Panc1 (cell line): ENCODE results near the gene SMOC2. TPM values are rescaled to one million over a fixed set of nuclear protein-coding genes. Genes with fewer than 3 reads are reported as not detected.

Source experiments
- ATAC-seq: fragments of 200-7000 bp; cut with Tn5 transposase; 2 replicates; pipeline ENCODE4 v1.9.1; 2020; ENCODE audit warnings: mild to moderate bottlenecking, moderate library complexity
- BruUV-seq: library from RNA; stranded (reverse); fragments of 400-500 nt; replicated peaks from 2 replicates; lab custom pipeline; 2021; lab: Mats Ljungman, UMichigan
- CTCF ChIA-PET: fragments of 300-600 bp; sonication (Branson Sonifier 250); formaldehyde crosslinking; loops from one replicate; lab custom pipeline; 2022; ENCODE audit warnings: antibody characterized with exemption; lab: Charles Lee
- POLR2A ChIA-PET: fragments of 300-600 bp; sonication (Branson Sonifier 250); formaldehyde crosslinking; loops from one replicate; lab custom pipeline; 2022; ENCODE audit warnings: antibody characterized with exemption; lab: Charles Lee
- DNase-seq: peaks from one replicate; pipeline ENCODE4 v3.0.0-alpha.2; 2010; ENCODE audit warnings: low read depth, low spot score
- H3K27ac ChIP-seq: 2 replicates; pipeline ENCODE4 v1.5.1; 2011; ENCODE audit warnings: mild to moderate bottlenecking, low read length, inconsistent platforms
- H3K27me3 ChIP-seq: fragments of 200-500 bp; sonication (Bioruptor generic); 2 replicates; pipeline ENCODE4 v1.6.0; 2014; ENCODE audit warnings: low read length, inconsistent platforms; ENCODE audit not compliant: control insufficient read depth, insufficient read depth
- H3K36me3 ChIP-seq: fragments of 200-500 bp; sonication (Bioruptor generic); 2 replicates; pipeline ENCODE4 v1.5.1; 2014; ENCODE audit warnings: inconsistent platforms, mild to moderate bottlenecking, low read length, moderate library complexity; ENCODE audit not compliant: control insufficient read depth, insufficient read depth
- H3K4me1 ChIP-seq: 2 replicates; pipeline ENCODE4 v1.5.1; 2011; ENCODE audit warnings: inconsistent platforms, mild to moderate bottlenecking, low read length, moderate library complexity; ENCODE audit not compliant: control insufficient read depth, insufficient read depth
- H3K4me3 ChIP-seq, 2 experiments: 2 replicates each; pipeline ENCODE4 v1.5.1; 2011 to 2012; ENCODE audit warnings: low read depth in 2 of 2, low read length in 2 of 2, mild to moderate bottlenecking in 2 of 2, inconsistent platforms in 1 of 2, moderate library complexity in 1 of 2
- H3K9me3 ChIP-seq: fragments of 200-500 bp; sonication (Bioruptor generic); 2 replicates; pipeline ENCODE4 v1.5.1; 2014; ENCODE audit warnings: low read depth, mild to moderate bottlenecking, inconsistent platforms, low read length, moderate library complexity; ENCODE audit not compliant: control insufficient read depth, insufficient read depth
- CTCF ChIP-seq: fragments of 450-650 bp; IDR thresholded peaks from 2 replicates; pipeline ENCODE4 v1.5.1; 2017; ENCODE audit warnings: mild to moderate bottlenecking
- POLR2AphosphoS5 ChIP-seq: IDR thresholded peaks from 2 replicates; pipeline ENCODE4 v1.6.1; 2012; ENCODE audit warnings: mild to moderate bottlenecking, low read depth, low read length, moderate library complexity
- REST ChIP-seq, 2 experiments: IDR thresholded peaks; 2 replicates each; pipeline ENCODE4 v1.6.1; 2011 to 2012; ENCODE audit warnings: low read depth in 2 of 2, control low read depth in 1 of 2, low read length in 1 of 2, mild to moderate bottlenecking in 1 of 2, moderate library complexity in 1 of 2; ENCODE audit not compliant: insufficient read depth in 1 of 2
- SIN3A ChIP-seq: IDR thresholded peaks from 2 replicates; pipeline ENCODE4 v1.6.1; 2012; ENCODE audit warnings: low read depth, mild to moderate bottlenecking, low read length, moderate library complexity, borderline replicate concordance; ENCODE audit not compliant: insufficient read depth
- TCF7L2 ChIP-seq: IDR thresholded peaks from 2 replicates; pipeline ENCODE4 v1.6.1; 2011; ENCODE audit warnings: mild to moderate bottlenecking, low read depth, low read length, inconsistent platforms
- in situ Hi-C: cut with HindIII; loops from 2 replicates; pipeline ENCODE4 v1.10.0; 2016; ENCODE audit warnings: low sequenced_read_pairs, low pct_unique_long_range_greater_than_20kb
- intact Hi-C: fragments of 100-400 bp; cut with micrococcal nuclease; formaldehyde crosslinking; loops from one replicate; pipeline ENCODE4 v1.10.0; 2022; ENCODE audit not compliant: unreplicated experiment
- total RNA-seq: library from RNA; stranded (reverse); gene quantifications from one replicate; pipeline ENCODE4 v1.2.1, GENCODE V29; 2021; ENCODE audit not compliant: unreplicated experiment

SMOC2 gene
- total RNA-seq, 1 experiment from 2014 or later = 0.13 TPM

GRCh38 chr6:168601111-168601510 is 160.1 kb downstream of the SMOC2 start:
- ChIA-PET CTCF (no interaction called here), POLR2A (no interaction called here)
- Histone ChIP-seq H3K27ac (no peak overlapping the region), H3K36me3 (no peaks in the 10 kb centered on the region), H3K9me3 (no peaks in the 10 kb centered on the region), H3K4me1 (no peaks in the 10 kb centered on the region), H3K4me3 (no peak overlapping the region), H3K27me3 (peaks cover 46% of the 10 kb centered on the region)
- in situ Hi-C loops (no loop called here), intact Hi-C loops (no loop called here)
- TF ChIP-seq POLR2AphosphoS5 (no peak), TCF7L2 (no peak), CTCF (no peak), SIN3A (no peak), REST (IDR thresholded peaks at IDR 0.05; ENCODE audit: insufficient read depth in 1 of 2, low read depth in 2 of 2, low read length in 1 of 2) (no peak)
- DNase-seq (no peak), ATAC-seq (no peak)
- BruUV-seq = no TSS peak

- intact Hi-C loops = no loop called here
- in situ Hi-C loops = no loop called here
- no peak for TF ChIP-seq SIN3A
- TF ChIP-seq POLR2AphosphoS5 = no peak
- no peak for TF ChIP-seq TCF7L2
- no peak for TF ChIP-seq CTCF
- TF ChIP-seq REST (IDR thresholded peaks at IDR 0.05; ENCODE audit: insufficient read depth in 1 of 2, low read depth in 2 of 2, low read length in 1 of 2) = no peak
- Histone ChIP-seq H3K27me3 (peaks cover 44% of the 10 kb centered on the region), H3K9me3 (no peaks in the 10 kb centered on the region), H3K4me3 (no peak overlapping the region), H3K4me1 (no peaks in the 10 kb centered on the region), H3K27ac (no peak overlapping the region), H3K36me3 (no peaks in the 10 kb centered on the region)
- no TSS peak for BruUV-seq
- ChIA-PET CTCF (interaction anchor here (0.6 kb wide), 1 partner anchor 296 kb away, joined by 3 read pairs; no protein-coding TSS in a partner anchor), POLR2A (no interaction called here)
- ATAC-seq (no peak), DNase-seq (no peak)
These were observed 160.6 kb downstream of the SMOC2 start for GRCh38 chr6:168601546-168601945.
